H1 (cell line): Measurements from ENCODE around the gene CEP104.

Experiments
- CBX8 ChIP-seq: fragments of 300-800, 300-1000 bp; sonication (generic); IDR thresholded peaks from 2 replicates; pipeline ENCODE4 v1.7.1; 2016; ENCODE audit warnings: low read depth, low read length, borderline replicate concordance
- EZH2 ChIP-seq: fragments of 200-600 bp; sonication (generic); IDR thresholded peaks from 2 replicates; pipeline ENCODE4 v1.7.1; 2012; ENCODE audit warnings: low read depth, mild to moderate bottlenecking, moderate library complexity, low read length, inconsistent platforms; ENCODE audit not compliant: severe bottlenecking
- POLR2A ChIP-seq, 2 experiments: IDR thresholded peaks; 1 replicate in 1 of 2; 2 replicates in 1 of 2; pipeline ENCODE4 v1.6.1; 2011; ENCODE audit warnings: low read depth in 2 of 2, low read length in 2 of 2, mild to moderate bottlenecking in 2 of 2; ENCODE audit errors: control extremely low read depth in 1 of 2
- POLR2AphosphoS5 ChIP-seq: IDR thresholded peaks from 2 replicates; pipeline ENCODE4 v1.6.1; 2011; ENCODE audit warnings: low read depth, low read length
- TAF1 ChIP-seq: IDR thresholded peaks from 2 replicates; pipeline ENCODE4 v1.6.1; 2011; ENCODE audit warnings: mild to moderate bottlenecking, low read depth, low read length
- TF ChIP-seq, protein P1 (sequence below), 3 experiments: IDR thresholded peaks; 1 replicate in 2 of 3; 2 replicates in 1 of 3; pipeline versions ENCODE4 v1.5.1 to v1.6.1; 2011; ENCODE audit warnings: low read length in 3 of 3, mild to moderate bottlenecking in 3 of 3, inconsistent platforms in 2 of 3, low read depth in 1 of 3, moderate library complexity in 1 of 3; ENCODE audit not compliant: insufficient read depth in 1 of 3; ENCODE audit errors: control extremely low read depth in 1 of 3

- TF ChIP-seq TAF1 = no peak
- TF ChIP-seq, protein P1, sequence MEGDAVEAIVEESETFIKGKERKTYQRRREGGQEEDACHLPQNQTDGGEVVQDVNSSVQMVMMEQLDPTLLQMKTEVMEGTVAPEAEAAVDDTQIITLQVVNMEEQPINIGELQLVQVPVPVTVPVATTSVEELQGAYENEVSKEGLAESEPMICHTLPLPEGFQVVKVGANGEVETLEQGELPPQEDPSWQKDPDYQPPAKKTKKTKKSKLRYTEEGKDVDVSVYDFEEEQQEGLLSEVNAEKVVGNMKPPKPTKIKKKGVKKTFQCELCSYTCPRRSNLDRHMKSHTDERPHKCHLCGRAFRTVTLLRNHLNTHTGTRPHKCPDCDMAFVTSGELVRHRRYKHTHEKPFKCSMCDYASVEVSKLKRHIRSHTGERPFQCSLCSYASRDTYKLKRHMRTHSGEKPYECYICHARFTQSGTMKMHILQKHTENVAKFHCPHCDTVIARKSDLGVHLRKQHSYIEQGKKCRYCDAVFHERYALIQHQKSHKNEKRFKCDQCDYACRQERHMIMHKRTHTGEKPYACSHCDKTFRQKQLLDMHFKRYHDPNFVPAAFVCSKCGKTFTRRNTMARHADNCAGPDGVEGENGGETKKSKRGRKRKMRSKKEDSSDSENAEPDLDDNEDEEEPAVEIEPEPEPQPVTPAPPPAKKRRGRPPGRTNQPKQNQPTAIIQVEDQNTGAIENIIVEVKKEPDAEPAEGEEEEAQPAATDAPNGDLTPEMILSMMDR (IDR thresholded peaks at IDR 0.05; ENCODE audit: control extremely low read depth in 1 of 3, insufficient read depth in 1 of 3, low read depth in 1 of 3, low read length in 3 of 3) = peak; percentile 21 to 42 (median 29); a peak in 3 of 4 replicates
- TF ChIP-seq EZH2 = no peak
- no peak for TF ChIP-seq POLR2A (IDR thresholded peaks at IDR 0.05; ENCODE audit: control extremely low read depth in 1 of 2, low read depth in 2 of 2, low read length in 2 of 2)
- no peak for TF ChIP-seq CBX8
- TF ChIP-seq POLR2AphosphoS5 = no peak
Measured at GRCh38 chr1:3856923-3857790, at the start of gene CEP104, which contains the start of gene DFFB.
